Heart left ventricle (tissue), 13 donors: ENCODE data around the gene FBXO31.

Source experiments
- POLR2A ChIP-seq, 2 donors: fragments of 450-650 bp; IDR thresholded peaks; one replicate each; pipeline ENCODE4 v1.6.1; 2017; ENCODE audit warnings: antibody characterized with exemption in 2 of 2, mild to moderate bottlenecking in 2 of 2, moderate library complexity in 2 of 2
- TF ChIP-seq, protein P1 (sequence below), 12 donors: fragments of 200-600 bp; sonication (generic) in 4 of 12; IDR thresholded peaks; one replicate each; pipeline versions ENCODE4 v1.5.0 to v1.8.0; 2018 to 2022; ENCODE audit warnings: antibody characterized with exemption in 12 of 12, mild to moderate bottlenecking in 5 of 12
- donor health status: ischemic (EF 13 %, LVEDD 7.1; RV severe dilation, severe dysfunction).
- donor health status: DM: no; HTN: yes; CAD: no.
- donor health status: DM: no; HTN: no; CAD: no.
- donor health status: ischemic (EF 25% LVEDD 6.9; RV normal size, moderate dysfunction).
- donor health status: ischemic (EF 25% LVEDD 5.7; RV mildly dilated, moderate dysfunction).
- donor health status: ischemic (EF 35%, LVEDD 5.7; RV mildly dilated, moderate dysfunction).
- donor health status: nonischemic (EF 11% LVEDD 7.7; RV severe dilation, severe dysfunction).
- donor health status: DM: yes; HTN: yes; CAD: no.
- donor health status: PGD.
- donor health status: ischemic (EF 29% LVEDD 5.4; RV normal size, mild dysfunction).
- donor health status: nonischemic (EF 23%, LVEDD 6.1; RV moderate dilation, normal function).

DNA sequence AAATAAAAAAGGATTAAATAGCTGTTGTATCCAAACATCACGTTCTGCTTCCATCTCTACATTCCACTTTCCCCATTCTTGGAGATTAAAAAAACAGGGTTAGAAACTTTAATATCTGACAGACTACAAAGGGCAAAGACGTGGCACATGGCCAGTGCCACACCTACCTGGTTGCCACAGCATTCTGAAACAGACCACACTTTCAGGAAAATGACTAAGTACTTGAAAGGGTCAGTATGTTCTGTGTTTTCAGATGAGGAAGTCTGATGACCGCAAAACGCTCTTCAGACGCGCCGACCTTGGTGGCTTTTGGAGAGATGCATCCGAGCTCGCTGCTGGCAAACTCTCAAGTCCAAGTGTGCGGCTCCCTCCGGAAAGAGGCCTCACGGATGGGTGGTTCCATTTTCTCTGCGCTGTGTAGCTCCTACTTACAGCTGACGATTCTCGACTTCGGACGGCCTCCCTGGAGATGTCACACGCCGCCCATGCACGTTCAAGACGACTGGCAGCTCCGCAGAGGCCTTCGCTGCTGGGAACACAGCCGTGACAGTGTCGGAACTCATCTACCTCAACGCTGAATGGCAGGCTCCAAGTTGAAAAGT, 24.0 kb upstream of the FBXO31 start:
- TF ChIP-seq, protein P1, sequence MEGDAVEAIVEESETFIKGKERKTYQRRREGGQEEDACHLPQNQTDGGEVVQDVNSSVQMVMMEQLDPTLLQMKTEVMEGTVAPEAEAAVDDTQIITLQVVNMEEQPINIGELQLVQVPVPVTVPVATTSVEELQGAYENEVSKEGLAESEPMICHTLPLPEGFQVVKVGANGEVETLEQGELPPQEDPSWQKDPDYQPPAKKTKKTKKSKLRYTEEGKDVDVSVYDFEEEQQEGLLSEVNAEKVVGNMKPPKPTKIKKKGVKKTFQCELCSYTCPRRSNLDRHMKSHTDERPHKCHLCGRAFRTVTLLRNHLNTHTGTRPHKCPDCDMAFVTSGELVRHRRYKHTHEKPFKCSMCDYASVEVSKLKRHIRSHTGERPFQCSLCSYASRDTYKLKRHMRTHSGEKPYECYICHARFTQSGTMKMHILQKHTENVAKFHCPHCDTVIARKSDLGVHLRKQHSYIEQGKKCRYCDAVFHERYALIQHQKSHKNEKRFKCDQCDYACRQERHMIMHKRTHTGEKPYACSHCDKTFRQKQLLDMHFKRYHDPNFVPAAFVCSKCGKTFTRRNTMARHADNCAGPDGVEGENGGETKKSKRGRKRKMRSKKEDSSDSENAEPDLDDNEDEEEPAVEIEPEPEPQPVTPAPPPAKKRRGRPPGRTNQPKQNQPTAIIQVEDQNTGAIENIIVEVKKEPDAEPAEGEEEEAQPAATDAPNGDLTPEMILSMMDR (IDR thresholded peaks at IDR 0.05) = no peak
- no peak for TF ChIP-seq POLR2A (IDR thresholded peaks at IDR 0.05)
